ENCODE data around the gene CCNT1.
"Not testable (repeated sequence)": the region's sequence is repeated elsewhere in the genome, so short reads cannot be mapped to it uniquely, and the experiment has no call there.

CCNT1 gene

DNA sequence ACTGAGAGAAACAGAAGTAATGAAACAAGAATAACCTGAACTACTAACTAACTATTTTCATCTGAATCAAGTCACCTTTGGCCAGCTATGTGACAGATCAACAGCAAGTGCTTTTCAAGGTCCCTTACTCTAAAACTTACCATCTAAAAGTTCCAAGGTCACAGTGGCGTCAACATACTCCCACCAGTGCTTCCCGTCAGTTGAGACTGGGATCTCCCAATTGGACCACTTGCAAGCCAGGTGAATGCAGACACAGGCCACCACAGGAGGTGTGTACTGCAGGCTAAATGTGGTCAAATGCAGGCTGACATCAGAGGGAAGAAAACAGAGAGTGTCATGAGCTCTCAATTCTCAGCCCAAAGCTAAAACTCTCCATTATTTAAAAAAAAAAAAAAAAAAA, 20.6 kb downstream of the CCNT1 start:
- no peak for DNase-seq
- in situ Hi-C loops (cut with HindIII; ENCODE audit: low pct_ligation_motif_present, low pct_unique_long_range_greater_than_20kb, low sequenced_read_pairs) = no loop called here

DNA sequence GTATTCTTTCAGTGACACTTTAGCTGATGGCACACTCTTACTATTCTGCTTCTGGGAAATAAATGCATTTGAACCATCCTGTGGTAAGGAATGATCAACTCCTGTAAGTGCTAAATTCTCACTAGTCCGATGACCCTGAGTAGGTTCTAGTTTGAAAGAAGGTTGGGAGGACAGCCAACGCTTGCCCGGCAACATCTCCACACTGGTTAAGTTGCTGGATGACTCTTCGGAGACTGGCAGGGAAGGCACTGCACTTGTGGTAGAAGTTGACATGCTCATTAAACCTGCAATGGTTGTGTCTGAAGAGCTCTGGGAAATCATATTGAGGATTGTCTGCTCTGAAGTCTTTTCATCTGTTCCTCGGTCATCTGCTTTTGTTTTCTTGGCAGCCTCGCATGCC, 22.5 kb downstream of the CCNT1 start:
- in situ Hi-C loops (cut with HindIII; ENCODE audit: low pct_ligation_motif_present, low pct_unique_long_range_greater_than_20kb, low sequenced_read_pairs) = no loop called here
- DNase-seq = no peak

DNA sequence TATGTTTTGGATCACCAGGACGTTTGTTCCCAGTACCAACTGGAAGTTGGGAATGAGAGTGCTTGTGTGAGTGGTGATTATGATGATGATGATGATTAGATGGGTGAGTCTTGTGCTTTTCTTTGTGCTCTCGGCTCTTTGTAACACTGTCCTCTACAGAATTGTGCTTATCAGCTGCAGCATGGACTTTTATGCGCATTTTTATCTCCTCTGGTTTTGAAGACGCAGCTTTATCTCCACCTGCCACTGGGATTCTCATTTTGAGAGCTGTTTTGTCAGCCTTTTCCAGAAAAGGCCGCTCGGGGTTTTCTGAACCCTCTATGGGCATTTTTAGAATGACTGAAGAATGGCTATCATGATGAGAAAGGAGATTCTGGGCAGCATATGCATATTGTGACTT, 22.9 kb downstream of the CCNT1 start:
- in situ Hi-C loops (cut with HindIII; ENCODE audit: low pct_ligation_motif_present, low pct_unique_long_range_greater_than_20kb, low sequenced_read_pairs) = no loop called here
- DNase-seq = no peak

DNA sequence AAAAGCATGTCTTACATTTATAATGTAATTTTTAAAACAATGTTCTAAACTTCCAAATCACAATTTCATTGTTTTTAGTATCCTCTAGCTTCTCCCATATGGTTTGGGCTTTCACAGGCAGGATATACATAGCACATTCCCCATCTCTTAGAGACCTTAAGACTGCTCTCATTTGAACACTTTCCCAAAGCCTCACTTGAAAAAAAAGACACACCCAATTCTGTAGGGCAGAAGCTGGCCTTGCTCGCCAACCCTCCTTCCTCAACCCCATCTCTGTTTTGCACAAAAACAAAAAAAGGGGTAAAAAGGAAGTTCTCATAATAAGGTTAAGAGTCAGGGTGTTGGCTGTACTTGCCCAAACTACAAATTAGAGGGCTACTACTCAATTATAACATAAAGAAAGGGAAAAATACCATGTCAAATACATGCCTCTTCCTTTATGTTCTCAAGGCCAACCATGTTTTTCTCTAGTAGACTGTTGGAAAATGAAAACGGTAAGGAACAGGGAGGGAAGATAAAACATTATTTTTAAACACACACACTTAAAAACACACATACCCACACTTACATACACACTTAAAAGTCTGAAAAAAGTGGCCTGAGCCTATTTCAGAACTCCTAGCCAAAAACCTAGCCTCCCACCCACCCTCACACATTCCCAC, 24.6 kb downstream of the CCNT1 start:
- no peak for DNase-seq
- in situ Hi-C loops (cut with HindIII; ENCODE audit: low pct_ligation_motif_present, low pct_unique_long_range_greater_than_20kb, low sequenced_read_pairs) = no loop called here

DNA sequence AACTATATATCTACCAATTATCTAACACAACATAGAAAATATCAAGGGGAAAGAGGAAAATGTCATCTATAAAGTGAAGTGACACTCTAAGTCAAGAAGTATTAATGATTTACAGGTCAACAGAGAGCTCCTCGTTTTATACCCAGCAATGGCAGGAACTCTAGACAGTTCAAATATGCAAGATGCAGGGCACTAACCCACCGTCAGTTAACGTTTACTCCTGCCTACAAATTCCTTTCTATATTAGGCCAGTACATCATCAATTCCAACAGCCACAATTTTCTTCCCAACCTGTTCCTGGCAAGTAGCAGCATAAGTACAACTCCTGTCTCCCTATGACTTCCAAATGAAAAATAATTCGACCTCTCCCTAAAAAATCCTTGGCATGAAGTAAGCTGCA, 25.5 kb downstream of the CCNT1 start:
- DNase-seq = peak; percentile 63
- in situ Hi-C loops (cut with HindIII; ENCODE audit: low pct_ligation_motif_present, low pct_unique_long_range_greater_than_20kb, low sequenced_read_pairs) = no loop called here

DNA sequence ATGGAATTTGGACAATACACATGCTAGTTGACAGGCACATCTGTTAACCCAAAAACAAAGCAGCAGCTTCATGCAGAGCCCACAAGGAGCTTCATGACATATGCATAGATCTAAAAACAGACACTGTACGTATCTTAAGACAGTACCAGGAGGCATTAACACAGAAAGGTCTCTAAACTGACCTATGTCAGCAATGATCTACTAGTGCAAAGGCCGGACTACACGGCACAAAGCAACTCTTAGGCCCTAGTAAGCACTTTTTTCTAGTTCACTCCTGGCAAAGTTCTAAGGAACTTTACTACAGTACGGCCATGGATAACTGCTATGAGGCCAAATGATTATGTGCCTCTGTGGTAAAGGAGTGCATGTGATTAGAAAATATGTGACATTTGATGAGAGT, 26.1 kb downstream of the CCNT1 start:
- no peak for DNase-seq

DNA sequence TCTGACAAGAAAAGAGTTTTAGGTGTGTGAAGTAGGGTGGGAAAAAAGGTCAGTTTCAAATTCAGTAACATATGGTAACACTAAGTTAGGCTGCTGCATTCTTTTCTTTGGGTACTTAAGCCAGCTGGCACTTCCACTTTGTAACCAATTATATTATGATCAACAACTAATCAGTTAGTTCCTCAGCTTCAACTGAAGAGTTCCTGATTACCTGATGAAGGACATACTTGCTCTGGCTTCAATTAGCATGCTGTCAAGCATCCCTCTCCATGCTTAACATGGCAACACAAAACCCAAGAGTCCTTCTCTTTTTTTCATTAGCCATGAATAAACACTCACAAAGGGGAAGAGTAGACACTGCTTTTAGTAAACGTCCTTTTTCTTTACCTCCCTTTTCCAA, 27.7 kb downstream of the CCNT1 start:
- no peak for DNase-seq
- in situ Hi-C loops (cut with HindIII; ENCODE audit: low pct_ligation_motif_present, low pct_unique_long_range_greater_than_20kb, low sequenced_read_pairs) = no loop called here

More for the DNA sequence above, 26.1 kb downstream of the CCNT1 start:
- in situ Hi-C loops (cut with HindIII; ENCODE audit: low pct_ligation_motif_present, low pct_unique_long_range_greater_than_20kb, low sequenced_read_pairs) = no loop called here

DNA sequence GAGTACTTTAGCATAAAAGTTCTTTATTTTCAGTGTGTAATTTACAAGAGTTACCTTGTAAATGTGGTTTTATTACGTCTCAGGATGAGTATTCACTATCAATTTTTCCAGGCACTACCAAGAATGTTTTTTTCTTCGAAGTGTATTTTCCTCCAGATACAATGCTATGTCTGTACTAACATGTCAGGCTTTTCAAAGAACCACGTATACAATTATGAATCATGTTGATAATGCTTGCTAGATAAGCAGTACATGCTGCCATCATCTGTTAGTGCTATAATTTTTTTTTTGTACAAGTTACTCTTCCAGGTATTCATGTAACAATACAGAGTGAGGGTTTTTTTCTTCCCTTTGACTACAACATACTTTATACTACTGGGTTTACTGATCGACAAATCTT, 28.9 kb downstream of the CCNT1 start:
- in situ Hi-C loops (cut with HindIII; ENCODE audit: low pct_ligation_motif_present, low pct_unique_long_range_greater_than_20kb, low sequenced_read_pairs) = no loop called here
- DNase-seq = no peak

DNA sequence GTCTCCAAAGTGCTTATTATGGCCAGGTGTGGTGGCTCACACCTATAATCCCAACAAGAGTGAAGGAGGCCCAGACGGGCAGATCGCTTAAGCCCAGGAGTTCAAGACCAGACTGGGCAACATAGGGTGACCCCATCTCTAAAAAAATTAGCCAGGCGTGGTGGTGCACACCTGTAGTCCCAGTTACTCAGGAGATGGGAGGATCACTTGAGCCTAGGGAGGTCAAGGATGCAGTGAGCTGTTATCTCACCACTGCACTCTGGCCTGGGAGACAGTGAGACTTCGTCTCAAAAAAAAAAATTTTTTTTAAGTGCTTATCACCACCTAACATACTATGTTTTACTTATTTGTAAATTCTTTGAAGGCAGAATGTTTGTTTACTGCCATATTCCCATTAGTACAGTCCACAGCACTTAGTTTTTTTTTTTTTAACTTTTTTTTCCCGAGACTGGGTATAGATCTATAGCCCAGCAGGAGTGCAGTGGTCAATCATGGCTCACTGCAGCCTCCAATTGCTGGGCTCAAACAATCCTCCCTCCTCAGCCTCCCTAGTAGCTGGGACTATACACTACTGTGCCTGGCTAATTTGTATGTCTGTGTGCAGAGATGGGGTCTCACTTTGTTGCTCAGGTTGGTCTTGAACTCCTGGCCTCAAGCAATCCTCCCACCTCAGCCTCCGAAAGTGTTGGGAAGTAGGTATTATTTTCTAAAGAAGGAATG, 29.7 kb downstream of the CCNT1 start:
- in situ Hi-C loops (cut with HindIII; ENCODE audit: low pct_ligation_motif_present, low pct_unique_long_range_greater_than_20kb, low sequenced_read_pairs) = no loop called here
- no peak for DNase-seq

DNA sequence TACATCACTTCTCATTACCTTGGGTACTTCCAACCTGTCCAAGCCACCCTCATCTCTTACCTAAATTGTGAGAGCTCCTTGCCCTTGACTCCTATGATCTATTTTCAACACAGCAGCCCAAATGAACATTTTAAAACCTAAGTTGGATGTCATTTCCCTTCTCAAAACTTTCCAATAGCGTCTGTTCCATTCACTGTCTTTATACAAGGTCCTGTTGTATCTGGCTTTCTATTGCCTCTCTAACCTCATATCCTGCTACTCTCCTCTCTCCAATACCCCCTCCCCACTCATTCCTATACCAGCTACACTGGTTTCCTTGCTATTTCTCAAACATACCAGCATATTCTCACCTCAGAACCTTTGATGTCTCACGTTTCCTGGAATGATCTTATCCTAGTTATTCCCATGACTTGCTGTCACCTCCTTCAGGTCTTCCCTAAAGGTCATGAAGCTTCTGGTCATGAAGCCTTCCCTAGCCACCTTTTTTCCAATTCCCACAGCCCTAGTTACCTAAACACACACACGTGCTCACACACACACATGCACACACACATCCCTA, 30.4 kb downstream of the CCNT1 start:
- in situ Hi-C loops (cut with HindIII; ENCODE audit: low pct_ligation_motif_present, low pct_unique_long_range_greater_than_20kb, low sequenced_read_pairs) = no loop called here

DNA sequence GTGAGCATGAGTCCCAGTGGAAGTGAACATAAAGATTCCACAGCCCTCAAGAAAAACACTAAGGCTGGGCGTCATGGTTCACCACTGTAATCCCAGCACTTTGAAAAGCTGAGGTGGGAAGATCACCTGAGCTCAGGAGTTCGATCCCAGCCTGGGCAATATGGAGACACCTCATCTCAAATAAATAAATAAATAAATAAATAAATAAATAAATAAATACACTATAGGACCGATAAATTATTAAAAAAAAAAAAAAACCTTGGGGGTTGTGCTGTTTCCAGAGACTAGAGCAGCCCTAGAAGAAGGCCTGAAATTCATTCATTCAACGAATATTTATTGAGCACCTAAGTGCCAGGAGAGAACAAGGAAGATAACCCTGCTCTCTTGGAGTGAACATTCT, 33.0 kb downstream of the CCNT1 start:
- DNase-seq = no peak
- in situ Hi-C loops (cut with HindIII; ENCODE audit: low pct_ligation_motif_present, low pct_unique_long_range_greater_than_20kb, low sequenced_read_pairs) = no loop called here

More for the DNA sequence above, 30.4 kb downstream of the CCNT1 start:
- no peak for DNase-seq

DNA sequence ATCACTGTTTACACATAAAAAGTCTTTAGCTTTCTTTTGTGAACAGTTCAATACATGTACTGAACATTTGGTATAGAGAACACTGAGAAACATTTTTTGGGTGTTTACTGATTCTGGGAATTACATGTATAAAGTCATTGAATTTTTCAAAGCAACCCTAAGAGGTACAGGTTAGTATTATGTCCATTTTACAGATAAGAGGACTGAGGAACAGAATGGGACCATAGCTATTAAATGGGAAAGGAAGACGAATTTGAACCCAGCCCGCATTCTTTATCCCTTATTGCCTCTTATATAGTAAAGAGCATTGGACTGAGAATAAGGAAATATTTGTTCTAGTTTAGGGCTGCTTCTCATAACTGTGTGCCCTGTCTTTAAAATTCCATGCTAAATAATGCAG, 33.6 kb downstream of the CCNT1 start:
- in situ Hi-C loops (cut with HindIII; ENCODE audit: low pct_ligation_motif_present, low pct_unique_long_range_greater_than_20kb, low sequenced_read_pairs) = no loop called here
- no peak for DNase-seq

DNA sequence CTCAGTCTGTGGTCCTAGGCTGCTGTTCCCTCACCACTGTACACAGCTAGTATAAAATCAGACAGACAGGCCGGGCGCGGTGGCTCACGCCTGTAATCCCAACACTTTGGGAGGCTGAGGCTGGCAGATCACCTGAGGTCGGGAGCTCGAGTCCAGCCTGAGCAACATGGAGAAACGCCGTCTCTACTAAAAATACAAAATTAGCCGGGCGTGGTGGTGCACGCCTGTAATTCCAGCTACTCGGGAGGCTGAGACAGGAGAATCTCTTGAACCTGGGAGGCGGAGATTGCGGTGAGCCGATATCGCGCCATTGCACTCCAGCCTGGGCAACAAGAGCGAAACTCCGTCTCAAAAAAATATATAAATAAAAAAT, 34.0 kb downstream of the CCNT1 start:
- in situ Hi-C loops (cut with HindIII; ENCODE audit: low pct_ligation_motif_present, low pct_unique_long_range_greater_than_20kb, low sequenced_read_pairs); DNase-seq: not testable (repeated sequence)

DNA sequence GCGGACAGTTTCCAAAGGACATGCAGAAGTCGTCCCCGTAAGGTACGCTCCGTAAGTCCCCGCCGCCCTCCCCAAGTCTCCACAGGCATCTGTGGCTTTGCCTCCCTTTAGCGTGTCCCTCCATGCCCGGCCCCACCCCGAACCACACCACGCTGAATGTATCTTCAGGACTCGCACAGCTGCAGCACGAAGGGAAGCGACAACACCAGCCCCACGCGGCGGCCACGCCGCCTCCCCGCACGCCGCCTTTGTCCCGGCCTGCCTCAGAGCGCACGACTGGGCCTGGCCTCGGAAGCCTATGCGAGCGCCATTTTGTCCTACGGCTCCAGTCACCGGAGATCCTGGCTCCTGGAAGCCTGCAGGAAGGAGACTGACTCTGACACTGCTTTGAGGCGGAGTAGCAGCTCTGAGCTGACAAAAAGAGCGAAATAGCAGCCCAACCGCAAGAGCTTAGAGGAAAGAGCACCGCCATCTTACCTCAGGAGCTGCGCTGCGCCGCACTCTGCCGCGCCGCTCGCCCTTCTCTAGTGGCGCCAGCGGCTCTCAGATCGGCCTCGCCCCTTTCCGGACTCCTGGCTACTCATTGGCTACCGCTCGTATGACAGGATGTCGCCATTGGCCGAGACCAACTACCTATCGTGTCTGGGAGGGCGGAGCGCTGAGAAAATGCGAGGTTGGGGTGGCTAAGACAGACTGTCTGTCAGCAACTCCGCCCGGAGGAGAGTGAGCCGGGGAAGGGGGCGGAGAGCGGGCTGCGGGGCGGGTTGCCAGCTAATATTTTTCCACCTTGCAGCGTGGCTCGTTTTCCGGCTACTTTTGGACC, 34.6 kb downstream of the CCNT1 start, which contains the start of gene KANSL2:
TSS of gene KANSL2 (minus strand) at position 529 of the 823 bp plus-strand sequence. CDS start 606 bp downstream, outside the sequence.
- in situ Hi-C loops (cut with HindIII; ENCODE audit: low pct_ligation_motif_present, low pct_unique_long_range_greater_than_20kb, low sequenced_read_pairs) = no loop called here
- DNase-seq = peak; percentile 100

DNA sequence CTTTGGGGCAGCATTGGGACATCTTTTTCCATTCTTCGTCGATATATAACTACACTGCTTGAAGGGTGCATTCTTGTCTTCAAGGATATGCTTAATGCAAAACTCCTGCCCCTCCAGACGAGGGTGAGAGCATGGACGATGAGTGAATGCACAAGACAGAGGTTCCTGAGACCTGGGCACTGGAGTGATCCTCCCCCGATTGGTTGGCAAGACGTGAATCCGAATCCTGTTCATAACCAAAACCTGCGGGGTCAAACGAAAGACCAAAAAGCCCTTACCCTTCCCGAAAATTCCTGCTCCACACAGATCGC, 35.2 kb downstream of the CCNT1 start:
- in situ Hi-C loops (cut with HindIII; ENCODE audit: low pct_ligation_motif_present, low pct_unique_long_range_greater_than_20kb, low sequenced_read_pairs) = no loop called here

DNA sequence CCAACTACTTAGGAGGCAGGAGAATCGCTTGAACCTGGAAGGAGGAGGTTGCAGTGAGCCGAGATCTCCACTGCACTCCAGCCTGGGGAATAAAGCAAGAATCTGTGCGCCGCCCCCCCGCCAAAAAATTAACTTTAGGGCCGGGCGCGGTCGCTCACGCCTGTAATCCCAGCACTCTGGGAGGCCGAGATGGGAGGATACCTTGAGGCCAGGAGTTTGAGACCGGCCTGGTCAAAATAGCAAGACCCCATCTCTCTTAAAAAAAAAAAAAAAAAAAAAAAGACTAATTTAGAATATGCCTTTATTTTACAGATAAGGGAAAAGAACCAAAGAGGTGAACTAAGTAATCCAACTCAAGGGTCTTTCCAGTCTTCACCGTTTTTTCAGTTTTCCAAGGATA, 35.6 kb downstream of the CCNT1 start:
- in situ Hi-C loops (cut with HindIII; ENCODE audit: low pct_ligation_motif_present, low pct_unique_long_range_greater_than_20kb, low sequenced_read_pairs) = no loop called here
- DNase-seq = no peak

More for the DNA sequence above, 35.2 kb downstream of the CCNT1 start:
- DNase-seq = no peak

DNA sequence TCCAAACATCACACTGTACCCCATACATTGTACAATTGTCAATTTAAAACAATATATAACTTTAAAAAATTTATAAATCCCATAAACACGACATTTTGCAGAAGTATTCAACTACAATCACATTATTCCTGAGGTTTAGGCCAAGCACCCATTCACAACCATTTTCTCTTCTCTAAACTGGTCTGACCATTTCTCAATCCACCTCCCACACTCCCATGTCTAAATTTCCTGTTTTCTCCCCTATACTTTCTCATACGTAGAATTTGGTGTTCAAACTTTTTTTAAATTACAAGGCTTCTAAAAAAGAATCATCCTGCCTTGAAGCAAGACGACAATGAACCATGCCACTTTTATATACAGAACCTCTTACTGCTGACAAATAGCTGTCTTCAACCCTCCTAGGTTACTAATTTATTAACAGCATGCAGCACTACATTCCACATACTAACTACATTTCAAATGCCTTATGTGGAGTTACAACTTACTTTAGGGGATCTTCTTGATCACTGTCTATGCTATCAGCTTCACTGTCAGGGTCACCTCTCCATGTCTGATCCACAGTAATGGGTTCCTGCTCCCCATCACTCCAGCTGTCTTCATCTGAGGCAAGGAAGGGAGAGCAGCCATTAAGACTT, 37.8 kb downstream of the CCNT1 start:
- in situ Hi-C loops (cut with HindIII; ENCODE audit: low pct_ligation_motif_present, low pct_unique_long_range_greater_than_20kb, low sequenced_read_pairs) = no loop called here
- no peak for DNase-seq

DNA sequence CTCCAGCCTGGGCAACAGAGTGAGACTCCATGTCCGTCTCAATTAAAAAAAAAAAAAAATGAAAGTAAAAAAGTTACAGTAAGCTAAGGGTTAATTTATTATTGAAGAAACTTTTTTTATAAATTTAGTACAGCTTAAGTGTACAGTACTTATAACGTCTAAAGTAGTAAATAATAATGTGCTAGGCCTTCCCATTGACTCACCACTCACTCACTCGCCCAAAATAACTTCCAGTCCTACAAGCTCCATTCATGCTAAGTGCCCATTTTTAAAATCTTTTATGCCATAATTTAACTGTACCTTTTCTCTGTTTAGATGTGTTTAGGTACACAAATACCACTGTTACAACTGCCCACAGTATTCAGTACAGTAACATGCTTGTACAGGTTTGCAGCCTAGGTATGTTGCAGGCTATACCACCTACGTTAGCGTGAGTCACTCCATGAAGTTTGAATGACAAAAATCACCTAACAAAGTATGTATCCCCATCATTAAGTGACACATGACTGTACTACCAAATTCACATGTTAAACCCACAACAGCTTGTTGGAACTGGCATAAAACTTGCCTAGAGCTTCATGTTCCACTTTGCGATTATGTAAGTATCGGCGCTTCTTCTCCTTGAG, 45.2 kb downstream of the CCNT1 start:
- in situ Hi-C loops (cut with HindIII; ENCODE audit: low pct_ligation_motif_present, low pct_unique_long_range_greater_than_20kb, low sequenced_read_pairs) = no loop called here
- no peak for DNase-seq
